ENCODE measurements around the gene MOCS3. TPM values are rescaled to one million over a fixed set of nuclear protein-coding genes. Genes with fewer than 3 reads are reported as not detected.

The MOCS3 gene
- total and polyA plus RNA-seq, 2 donors from 2014 or later: 1.9 to 5.1 TPM

DNA sequence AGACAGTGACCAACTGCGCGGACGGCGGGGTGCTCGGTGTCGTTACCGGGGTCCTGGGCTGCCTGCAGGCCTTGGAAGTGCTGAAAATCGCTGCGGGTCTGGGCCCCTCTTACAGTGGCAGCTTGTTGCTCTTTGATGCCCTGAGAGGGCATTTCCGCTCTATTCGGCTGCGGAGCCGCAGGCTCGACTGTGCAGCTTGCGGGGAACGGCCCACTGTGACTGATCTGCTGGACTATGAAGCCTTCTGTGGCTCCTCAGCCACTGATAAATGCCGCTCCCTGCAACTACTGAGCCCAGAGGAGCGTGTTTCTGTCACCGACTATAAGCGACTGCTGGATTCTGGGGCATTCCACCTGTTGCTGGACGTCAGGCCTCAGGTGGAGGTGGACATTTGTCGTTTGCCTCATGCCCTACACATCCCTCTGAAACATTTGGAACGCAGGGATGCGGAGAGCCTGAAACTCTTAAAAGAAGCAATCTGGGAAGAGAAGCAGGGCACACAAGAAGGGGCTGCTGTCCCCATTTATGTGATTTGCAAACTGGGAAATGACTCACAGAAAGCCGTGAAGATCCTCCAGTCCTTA, 1.0 kb downstream of the MOCS3 start:
- FAIRE-seq: no peak
- H3K9ac ChIP-seq (ENCODE audit: low read length in 3 of 3): peak overlapping the region in 2 of 3 donors; percentile 98

DNA sequence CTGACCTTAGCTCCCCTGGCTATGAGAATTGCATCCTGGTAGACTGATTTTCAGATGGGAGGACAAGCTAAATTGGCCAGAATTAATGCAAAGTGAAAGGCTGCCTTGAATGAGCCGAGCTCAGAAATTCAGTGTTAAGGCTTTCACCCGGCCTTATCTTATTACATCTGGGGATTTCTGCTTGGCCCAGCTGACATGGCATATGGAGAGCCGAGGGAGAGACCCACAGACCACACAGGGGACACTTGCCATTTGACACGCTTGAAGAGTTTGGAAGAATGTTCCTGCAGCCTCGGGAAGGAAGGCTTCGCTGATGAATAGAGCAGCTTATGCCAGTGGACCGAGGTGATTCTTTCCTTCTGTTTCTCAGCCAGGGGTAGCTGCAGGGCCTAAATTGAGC, 9.0 kb downstream of the MOCS3 start:
- intact Hi-C loops (cut with DNase I): no loop called here
- no peaks in the 10 kb centered on the region for H3K27me3 ChIP-seq (ENCODE audit: control insufficient read depth, insufficient read depth, low read length)
- no peak overlapping the region for H3K27ac ChIP-seq (ENCODE audit: low read depth in 2 of 2, low read length in 2 of 2)
- H3K36me3 ChIP-seq (ENCODE audit: control insufficient read depth in 2 of 3, insufficient read depth in 3 of 3, low read length in 3 of 3): no peaks in the 10 kb centered on the region
- TF ChIP-seq CTCF (IDR thresholded peaks at IDR 0.05; ENCODE audit: borderline replicate concordance, extremely low read depth, insufficient read depth): no peak
- H3K4me3 ChIP-seq (ENCODE audit: low read length in 3 of 3): peak overlapping the region in 1 of 3 donors; percentile 26
- H3K4me1 ChIP-seq (ENCODE audit: control insufficient read depth in 2 of 3, insufficient read depth in 2 of 3, low read depth in 1 of 3, low read length in 3 of 3): no peaks in the 10 kb centered on the region
- peak in 4 of 5 donors; percentile 73 to 93 (median 86) for DNase-seq
- H3K9ac ChIP-seq (ENCODE audit: low read length in 3 of 3): no peak overlapping the region
- no peaks in the 10 kb centered on the region for H3K9me3 ChIP-seq (ENCODE audit: control insufficient read depth in 2 of 3, insufficient read depth in 1 of 3, low read length in 3 of 3)
- FAIRE-seq: no peak

More for the DNA sequence above, 1.0 kb downstream of the MOCS3 start:
- TF ChIP-seq CTCF (IDR thresholded peaks at IDR 0.05; ENCODE audit: borderline replicate concordance, extremely low read depth, insufficient read depth): no peak
- Histone ChIP-seq H3K4me3 (ENCODE audit: low read length in 3 of 3) (peak overlapping the region; percentile 99), H3K27ac (ENCODE audit: low read depth in 2 of 2, low read length in 2 of 2) (no peak overlapping the region), H3K4me1 (ENCODE audit: control insufficient read depth in 2 of 3, insufficient read depth in 2 of 3, low read depth in 1 of 3, low read length in 3 of 3) (peaks cover 0 to 18% (median 12%) of the 10 kb centered on the region in 3 donors), H3K36me3 (ENCODE audit: control insufficient read depth in 2 of 3, insufficient read depth in 3 of 3, low read length in 3 of 3) (peaks cover 0 to 5% (median 3%) of the 10 kb centered on the region in 3 donors), H3K27me3 (ENCODE audit: control insufficient read depth, insufficient read depth, low read length) (no peaks in the 10 kb centered on the region), H3K9me3 (ENCODE audit: control insufficient read depth in 2 of 3, insufficient read depth in 1 of 3, low read length in 3 of 3) (no peaks in the 10 kb centered on the region)
- intact Hi-C loops (cut with DNase I): no loop called here
- no peak for DNase-seq

GRCh38 chr20:50968289-50968688, 9.7 kb downstream of the MOCS3 start:
- no peak overlapping the region for H3K27ac ChIP-seq (ENCODE audit: low read depth in 2 of 2, low read length in 2 of 2)
- TF ChIP-seq CTCF (IDR thresholded peaks at IDR 0.05; ENCODE audit: borderline replicate concordance, extremely low read depth, insufficient read depth): no peak
- no peaks in the 10 kb centered on the region for H3K27me3 ChIP-seq (ENCODE audit: control insufficient read depth, insufficient read depth, low read length)
- H3K9me3 ChIP-seq (ENCODE audit: control insufficient read depth in 2 of 3, insufficient read depth in 1 of 3, low read length in 3 of 3): no peaks in the 10 kb centered on the region
- H3K9ac ChIP-seq (ENCODE audit: low read length in 3 of 3): no peak overlapping the region
- intact Hi-C loops (cut with DNase I): no loop called here
- H3K4me3 ChIP-seq (ENCODE audit: low read length in 3 of 3): no peak overlapping the region
- H3K4me1 ChIP-seq (ENCODE audit: control insufficient read depth in 2 of 3, insufficient read depth in 2 of 3, low read depth in 1 of 3, low read length in 3 of 3): no peaks in the 10 kb centered on the region
- DNase-seq: no peak
- FAIRE-seq: no peak
- no peaks in the 10 kb centered on the region for H3K36me3 ChIP-seq (ENCODE audit: control insufficient read depth in 2 of 3, insufficient read depth in 3 of 3, low read length in 3 of 3)

DNA sequence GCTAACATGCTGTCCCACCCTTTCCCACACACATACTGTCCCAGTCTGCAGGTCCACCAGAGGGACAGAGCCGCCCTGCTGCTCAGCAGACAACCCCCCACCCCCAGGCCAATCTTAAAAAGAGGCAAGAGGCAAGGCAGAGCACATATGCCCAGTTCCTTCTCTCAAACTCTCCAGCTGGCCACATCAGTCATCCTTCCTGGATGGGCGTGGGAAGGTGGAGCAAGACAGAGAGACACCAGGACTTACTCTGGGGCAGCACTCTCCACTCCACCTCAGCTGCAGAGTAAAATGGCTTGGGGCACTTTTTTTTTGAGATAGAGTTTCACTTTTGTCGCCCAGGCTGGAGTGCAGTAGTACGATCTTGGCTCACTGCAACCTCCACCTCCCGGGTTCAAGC, 10.8 kb downstream of the MOCS3 start:
- intact Hi-C loops (cut with DNase I): no loop called here
- H3K27me3 ChIP-seq (ENCODE audit: control insufficient read depth, insufficient read depth, low read length): no peaks in the 10 kb centered on the region
- no peaks in the 10 kb centered on the region for H3K4me1 ChIP-seq (ENCODE audit: control insufficient read depth in 2 of 3, insufficient read depth in 2 of 3, low read depth in 1 of 3, low read length in 3 of 3)
- DNase-seq: no peak
- no peak for FAIRE-seq
- no peaks in the 10 kb centered on the region for H3K36me3 ChIP-seq (ENCODE audit: control insufficient read depth in 2 of 3, insufficient read depth in 3 of 3, low read length in 3 of 3)
- H3K4me3 ChIP-seq (ENCODE audit: low read length in 3 of 3): no peak overlapping the region
- H3K9me3 ChIP-seq (ENCODE audit: control insufficient read depth in 2 of 3, insufficient read depth in 1 of 3, low read length in 3 of 3): no peaks in the 10 kb centered on the region
- no peak overlapping the region for H3K9ac ChIP-seq (ENCODE audit: low read length in 3 of 3)
- TF ChIP-seq CTCF (IDR thresholded peaks at IDR 0.05; ENCODE audit: borderline replicate concordance, extremely low read depth, insufficient read depth): no peak
- no peak overlapping the region for H3K27ac ChIP-seq (ENCODE audit: low read depth in 2 of 2, low read length in 2 of 2)

Measured in kidney (tissue), 14 donors.